Anterior cingulate cortex (tissue), 58 donors: ENCODE measurements around the gene EHMT2.
A peak's percentile ranks its signal among the peaks of the same experiment; 100 is the strongest.
"Not testable (repeated sequence)": the region's sequence is repeated elsewhere in the genome, so short reads cannot be mapped to it uniquely, and the experiment has no call there.

Experiments used
- DNase-seq, 58 donors: peaks; one replicate each; lab custom pipeline; 2025; lab: John Stamatoyannopoulos, UW

EHMT2 gene

DNA sequence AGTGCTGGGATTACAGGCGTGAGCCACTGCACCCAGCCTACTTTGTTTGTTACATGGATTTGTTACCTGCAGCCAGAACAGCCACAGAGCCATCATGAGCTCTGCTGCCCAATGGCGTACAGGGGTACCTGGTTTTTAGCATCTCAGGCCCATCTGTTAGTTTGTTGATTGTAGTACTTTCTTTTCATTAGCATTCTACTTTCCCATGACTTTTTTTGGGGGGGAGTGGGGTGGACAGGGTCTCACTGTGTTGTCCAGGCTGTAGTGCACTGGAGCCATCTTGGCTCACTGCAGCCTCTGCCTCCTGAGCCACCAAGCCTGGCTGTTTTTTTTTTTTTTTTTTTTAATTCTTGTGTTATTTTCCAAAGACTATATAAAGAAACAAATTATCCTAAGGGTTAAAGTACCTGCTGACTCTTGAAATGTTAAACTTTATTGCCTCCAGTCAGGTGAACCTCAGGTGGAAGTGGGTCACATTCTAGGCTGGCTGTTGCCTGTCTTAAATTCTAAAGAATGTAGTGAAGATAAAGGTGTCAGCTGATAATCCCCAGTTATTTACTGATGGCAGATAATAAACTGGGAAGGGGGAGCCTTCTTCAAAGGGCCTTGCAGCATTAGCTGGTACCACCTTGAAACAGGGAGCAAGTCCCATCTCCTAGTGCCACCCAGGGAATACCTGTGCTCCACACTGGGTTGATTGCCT, 50.1 kb downstream of the EHMT2 start:
- no peak for DNase-seq

DNA sequence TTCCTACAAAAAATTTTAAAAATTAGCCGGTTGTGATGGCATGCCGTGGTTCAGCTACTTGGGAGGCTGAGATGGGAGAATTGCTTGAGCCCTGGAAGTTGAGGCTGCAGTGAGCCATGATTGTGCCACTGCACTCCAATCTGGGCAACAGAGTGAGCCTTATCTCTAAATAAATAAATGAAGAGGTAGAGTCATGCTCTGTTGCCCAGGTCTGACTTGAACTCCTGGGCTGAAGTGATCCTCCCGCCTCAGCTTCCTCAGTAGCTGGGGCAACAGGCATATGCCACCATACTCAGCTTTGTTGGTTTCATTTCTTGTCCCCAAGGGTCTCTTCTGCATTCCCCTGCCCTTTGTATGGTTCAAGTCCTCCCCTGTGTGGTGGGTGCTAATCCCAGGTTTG, 53.0 kb downstream of the EHMT2 start:
- DNase-seq = no peak

DNA sequence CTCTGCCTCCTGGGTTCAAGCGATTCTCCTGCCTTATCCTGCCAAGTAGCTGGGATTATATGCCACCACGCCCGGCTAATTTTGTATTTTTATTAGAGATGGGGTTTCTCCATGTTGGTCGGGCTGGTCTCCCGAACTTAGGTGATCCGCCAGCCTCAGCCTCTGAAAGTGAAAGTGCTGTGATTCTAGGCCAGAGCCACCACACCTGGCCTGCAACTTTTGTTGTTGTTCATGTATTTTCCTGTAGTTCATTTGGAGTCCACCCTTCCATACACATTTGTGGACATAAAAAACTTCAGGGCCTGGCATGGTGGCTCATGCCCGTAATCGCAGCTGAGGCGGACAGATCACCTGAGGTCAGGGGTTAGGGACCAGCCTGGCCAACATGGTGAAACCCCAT, 55.4 kb downstream of the EHMT2 start:
- DNase-seq = no peak

DNA sequence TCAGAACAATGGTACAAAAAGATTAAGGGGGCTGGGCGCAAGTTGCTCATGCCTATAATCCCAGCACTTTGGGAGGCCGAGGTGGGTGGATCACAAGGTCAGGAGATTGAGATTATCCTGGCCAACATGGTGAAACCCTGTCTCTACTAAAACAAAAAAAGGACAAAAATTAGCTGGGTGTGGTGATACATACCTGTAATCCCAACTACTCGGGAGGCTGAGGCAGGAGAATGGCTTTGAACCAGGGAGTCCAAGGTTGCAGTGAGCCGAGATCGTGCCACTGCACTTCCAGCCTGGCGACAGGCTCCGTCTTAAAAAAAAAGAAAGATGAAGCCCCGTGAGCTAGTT, 57.7 kb downstream of the EHMT2 start:
- not testable (repeated sequence) for DNase-seq

DNA sequence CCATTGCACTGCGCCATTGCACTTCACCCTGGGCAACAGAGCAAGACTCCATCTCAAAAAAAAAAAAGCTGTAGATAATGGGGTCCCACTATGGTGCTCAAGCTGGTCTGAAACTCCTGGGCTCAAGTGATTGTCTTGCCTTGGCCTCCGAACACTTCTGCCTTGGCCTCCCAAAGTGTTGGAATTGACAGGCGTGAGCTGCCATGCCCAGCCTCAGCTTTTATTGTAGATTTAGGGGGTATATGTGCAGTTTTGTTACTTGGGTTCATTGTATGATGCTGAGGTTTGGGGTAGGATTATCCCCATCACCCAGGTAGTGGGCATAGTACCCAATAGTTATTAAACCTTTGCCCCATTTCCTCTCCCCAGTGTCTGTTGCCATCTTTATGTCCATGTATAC, 58.5 kb downstream of the EHMT2 start:
- DNase-seq = no peak

DNA sequence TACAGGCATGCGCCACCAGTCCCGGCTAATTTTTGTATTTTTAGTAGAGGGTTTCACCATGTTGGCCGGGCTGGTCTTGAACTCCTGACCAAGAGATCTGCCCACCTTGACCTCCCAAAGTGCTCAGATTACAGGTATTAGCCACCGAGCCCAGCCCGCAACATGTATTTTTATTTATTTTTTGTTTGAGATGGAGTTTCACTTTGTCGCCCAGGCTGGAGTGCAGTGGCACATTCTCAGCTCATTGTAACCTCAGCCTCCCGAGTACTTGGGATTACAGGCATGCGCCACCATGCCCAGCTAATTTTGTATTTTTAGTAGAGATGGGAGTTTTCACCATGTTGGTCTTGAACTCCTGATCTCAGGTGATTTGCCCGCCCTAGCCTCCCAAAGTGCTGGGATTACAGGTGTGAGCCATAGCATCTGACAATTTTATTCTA, 59.4 kb downstream of the EHMT2 start:
- not testable (repeated sequence) for DNase-seq

DNA sequence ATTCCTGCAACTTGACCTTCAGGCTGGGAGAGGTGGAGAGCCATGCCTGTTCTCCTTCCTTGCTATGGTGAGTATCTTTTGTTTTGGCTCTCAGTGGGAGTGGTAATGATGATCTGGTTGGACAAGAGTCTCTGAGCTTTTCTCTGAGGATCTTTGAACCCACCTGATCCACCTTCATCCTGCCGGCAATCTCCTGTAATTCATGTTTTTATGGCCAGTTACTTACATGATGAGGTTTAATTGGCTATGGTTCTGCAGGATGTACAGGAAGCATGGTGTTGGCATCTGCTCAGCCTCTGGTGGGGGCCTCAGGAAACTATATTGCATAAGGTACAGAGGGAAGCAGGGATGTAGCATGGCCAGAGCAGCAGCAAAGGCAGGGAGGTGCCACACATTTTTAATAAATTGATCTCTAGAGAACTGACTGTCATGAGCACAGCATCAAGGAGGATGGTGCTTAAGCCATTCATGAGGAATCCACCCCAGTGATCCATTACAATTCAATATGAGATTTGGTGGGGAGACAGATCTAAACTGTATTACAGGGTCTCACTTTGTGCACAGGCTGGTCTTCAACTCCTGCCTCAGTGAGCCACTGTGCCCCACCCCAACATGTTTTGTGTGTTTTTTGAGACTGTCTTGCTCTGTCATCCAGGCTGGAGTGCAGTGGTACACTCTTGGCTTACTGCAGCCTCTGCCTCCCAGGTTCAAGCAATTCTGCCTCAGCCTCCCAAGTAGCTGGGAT, 60.0 kb downstream of the EHMT2 start:
- no peak for DNase-seq

DNA sequence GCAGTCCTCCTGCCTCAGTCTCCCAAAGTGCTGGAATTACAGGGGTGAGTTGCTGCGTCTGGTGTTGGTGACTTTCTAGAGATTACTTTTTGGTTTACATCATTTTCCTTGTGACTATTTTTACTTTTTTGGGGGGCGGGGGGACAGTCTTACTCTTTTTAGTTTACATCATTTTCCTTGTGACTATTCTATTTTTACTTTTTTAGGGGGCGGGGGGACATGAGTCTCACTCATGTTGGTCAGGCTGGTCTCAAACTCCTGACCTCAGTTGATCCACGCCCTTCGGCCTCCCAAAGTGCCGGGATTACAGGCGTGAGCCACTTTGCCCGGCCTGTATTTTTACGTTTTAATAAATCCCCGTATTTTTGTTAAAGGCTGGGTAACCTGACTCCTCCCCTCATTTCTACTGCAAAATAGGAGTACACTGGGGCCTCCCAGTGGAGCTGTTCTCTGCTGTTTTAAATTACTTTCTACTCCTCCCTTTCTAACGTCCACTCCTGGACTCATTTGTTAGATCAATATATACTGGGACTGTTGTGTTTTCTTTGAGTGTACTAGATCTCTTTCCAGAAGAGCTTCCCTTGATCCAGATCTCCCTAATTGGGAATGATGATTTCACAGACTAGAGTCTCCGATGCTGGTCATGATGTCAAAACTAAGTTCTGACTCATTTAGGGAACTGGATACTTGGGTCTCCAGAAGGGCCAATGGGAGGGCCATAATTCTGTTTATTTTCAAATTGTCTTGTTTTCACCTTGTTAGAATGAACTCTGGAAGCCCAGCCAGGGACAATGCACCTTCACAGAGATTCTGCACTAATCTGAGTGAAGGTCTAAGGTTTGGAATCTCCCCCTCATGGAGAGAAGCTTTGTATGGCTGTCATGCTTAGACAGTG, 60.8 kb downstream of the EHMT2 start:
- no peak for DNase-seq

DNA sequence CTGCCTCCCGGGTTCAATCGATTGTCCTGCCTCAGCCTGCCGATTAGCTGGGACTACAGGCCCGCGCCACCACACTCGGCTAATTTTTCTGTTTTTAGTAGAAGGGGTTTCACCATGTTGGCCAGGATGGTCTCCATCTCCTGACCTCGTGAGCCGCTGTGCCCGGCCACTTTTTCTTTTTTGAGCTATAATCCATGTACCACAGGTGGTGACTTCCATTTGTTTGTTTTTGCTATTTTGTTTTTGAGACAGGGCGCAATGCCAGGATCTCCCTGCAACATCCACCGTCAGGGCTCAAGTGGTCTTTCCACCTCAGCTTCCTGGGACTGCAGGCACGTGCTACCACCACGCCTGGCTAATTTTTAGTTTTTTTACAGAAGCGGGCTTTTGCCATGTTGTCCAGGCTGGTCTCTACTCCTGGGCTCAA, 61.4 kb downstream of the EHMT2 start:
- no peak for DNase-seq

DNA sequence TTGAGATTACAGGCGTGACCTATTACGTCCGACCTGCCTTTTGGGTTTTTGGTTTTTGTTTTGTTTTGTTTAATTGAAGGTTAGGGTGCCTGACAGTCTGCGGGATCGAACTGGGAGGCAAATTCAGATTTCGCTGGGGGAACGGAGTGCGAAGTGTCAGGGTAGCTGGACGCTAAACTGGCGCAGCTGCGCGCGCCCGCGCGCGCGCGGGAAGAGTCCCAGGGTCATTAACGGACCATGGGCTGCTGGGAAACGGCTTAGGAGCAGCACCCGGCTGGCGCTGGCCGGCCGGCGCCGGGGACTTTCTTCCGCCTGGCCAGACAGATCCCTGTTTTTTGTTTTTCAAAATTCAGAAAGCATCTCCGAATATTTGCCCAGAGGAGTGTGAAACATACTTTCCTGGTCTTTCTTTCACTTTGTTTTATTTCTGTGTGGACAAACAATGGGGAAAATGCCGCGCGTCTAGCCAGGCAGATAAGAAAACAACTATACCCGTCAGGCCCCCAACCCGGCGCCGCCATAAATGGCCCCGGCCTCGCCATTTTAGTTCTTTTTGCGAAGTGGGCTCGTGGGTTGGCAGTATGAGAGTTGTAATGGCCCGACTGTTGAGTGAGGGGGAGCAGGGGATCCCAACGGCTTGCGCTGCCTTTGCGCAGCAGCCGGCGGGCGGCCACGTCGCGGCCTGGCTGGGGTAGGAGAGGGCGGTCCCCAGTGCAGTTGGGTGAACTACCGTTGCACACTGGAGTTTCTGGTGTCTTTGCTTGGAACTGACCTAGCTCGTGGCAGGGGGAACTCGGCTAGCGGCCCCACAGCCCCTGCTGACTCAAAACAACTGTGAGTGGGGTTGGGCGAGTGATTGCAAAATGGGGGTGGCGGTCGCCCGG, 62.9 kb downstream of the EHMT2 start:
- peak; percentile 37 to 94 (median 82) for DNase-seq

DNA sequence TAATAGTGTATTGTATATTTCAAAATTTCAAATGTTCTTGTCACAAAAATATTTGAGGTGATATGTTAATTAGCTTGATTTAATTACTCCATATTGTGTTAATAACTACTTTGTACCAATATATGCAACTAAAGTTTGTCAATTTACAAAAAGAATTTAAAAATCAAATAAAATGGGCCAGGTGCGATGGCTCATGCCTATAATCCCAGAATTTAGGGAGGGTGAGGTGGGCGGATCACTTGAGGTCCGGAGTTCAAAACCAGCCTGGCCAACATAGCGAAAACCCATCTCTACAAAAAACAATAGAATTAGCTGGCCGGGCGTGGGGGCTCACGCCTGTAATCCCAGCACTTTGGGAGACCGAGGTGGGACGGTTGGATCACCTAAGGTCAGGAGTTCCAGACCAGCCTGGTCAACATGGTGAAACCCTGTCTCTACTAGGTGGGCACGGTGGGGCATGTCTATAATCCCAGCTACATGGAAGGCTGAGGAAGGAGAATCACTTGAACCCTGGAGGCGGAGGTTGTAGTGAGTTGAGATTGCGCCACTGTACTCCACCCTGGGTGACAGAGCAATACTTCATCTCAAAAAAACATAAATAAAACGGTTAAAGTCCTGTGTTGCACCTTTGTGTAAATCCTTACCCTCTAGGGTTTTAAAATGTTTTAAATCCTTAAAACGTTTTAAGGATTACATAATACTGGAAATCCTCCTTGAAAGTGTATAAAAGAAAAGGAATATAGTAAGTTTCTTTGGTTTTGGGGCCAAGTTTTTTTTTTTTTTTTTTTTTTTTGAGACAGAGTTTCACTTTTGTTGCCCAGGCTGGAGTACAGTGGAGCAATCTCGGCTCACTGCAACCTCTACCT, 65.9 kb downstream of the EHMT2 start:
- DNase-seq = peak in 6 of 58 donors; percentile 9 to 37 (median 27)

DNA sequence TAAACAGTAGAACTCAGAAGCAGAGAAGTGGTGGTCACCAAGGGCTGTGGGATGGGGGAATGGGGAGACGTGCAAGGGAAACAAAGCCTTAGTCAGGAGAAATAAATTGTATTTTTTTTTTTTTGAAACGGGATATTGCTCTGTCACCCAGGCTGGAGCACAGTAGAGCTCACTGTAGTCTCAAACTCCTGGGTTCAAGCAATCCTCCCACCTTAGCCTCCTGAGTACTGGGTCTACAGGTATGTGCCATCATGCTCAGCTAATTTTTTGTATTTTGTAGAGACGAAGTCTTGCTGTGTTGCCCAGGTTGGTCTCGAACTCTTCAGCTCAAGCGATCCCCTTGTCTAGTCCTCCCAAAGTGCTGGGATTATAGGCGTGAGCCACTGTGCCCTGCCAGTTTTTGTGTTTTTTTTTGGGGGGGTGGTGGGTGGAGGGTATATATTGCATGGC, 66.6 kb downstream of the EHMT2 start:
- DNase-seq = peak in 4 of 58 donors; percentile 20 to 57 (median 42)
